ENCODE data around the gene KLK5.

Gene KLK5

DNA sequence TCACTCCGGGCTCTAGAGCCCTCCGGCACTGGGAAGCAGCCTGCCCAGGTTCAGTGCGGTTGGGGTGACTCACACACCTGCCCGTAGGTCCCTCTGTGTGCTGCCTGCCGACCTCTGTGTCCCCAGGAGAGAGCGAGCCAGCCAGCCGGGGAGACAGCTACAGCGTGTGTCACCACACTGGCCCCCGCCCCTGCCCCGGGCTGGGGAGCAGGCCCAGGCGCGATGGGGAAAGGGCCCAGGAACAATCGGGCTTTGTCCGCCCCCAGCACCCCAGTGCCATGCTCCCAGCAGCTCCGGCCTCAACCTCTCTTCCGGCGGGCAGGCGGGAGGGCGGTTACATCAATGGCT is 16.5 kb upstream of the KLK5 start, which contains the start of gene KLK6:
TSS of gene KLK6 (minus strand) at position 179 of the 348 bp plus-strand sequence. CDS start 1,487 bp downstream, outside the sequence.
- H3K4me3 ChIP-seq: no peak within 1 kb of the TSS
- H3K27ac ChIP-seq: no peak within 1 kb of the TSS
- no peak for DNase-seq (ENCODE audit: low spot score)
- TF ChIP-seq CTCF (IDR thresholded peaks at IDR 0.05): no peak

- no peak for TF ChIP-seq CTCF (IDR thresholded peaks at IDR 0.05)
- H3K27ac ChIP-seq: no peak overlapping the region
- DNase-seq (ENCODE audit: low spot score): no peak
- H3K4me3 ChIP-seq: no peak overlapping the region
Measured at GRCh38 chr19:50968716-50969412, 16.0 kb upstream of the KLK5 start.

DNA sequence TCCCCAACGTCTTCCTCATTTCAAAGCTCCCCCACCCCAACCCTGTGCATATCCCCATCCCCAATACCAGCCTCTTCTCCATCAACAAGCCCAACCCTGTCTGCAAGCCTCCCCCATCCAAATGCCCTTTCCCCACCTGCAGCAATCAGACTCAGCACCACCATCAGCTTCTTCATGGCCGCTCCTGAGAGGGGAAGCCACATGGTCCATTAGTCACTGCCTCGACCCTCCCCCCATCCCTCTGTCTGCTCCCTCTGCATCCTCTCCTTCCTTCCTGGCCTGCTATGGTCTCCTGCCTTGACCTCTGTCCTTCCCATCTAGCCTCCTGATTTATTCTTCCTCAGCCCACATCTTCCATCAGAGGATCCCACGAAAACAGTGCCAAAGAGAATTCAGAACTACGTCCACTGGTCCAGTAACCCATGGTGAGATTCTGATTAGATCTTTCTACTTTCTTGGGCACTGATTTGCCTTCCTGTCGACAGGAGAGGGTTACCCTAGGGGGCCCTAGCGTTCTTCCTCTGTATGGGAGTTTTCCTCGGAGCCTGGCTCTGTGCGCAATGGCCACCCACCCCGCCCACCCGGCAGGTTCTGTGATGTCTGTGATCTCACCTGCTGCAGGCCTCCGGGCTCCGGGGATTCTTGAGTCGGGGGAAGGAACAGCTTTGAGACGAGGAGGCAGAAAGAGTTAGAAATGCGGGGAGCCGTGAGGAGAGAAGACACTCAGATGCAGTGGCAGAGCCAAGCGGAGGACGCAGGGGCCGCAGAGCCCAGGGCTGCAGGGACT is 15.3 kb upstream of the KLK5 start:
- H3K27ac ChIP-seq: no peak overlapping the region

GRCh38 chr19:50964266-50964665 is 11.4 kb upstream of the KLK5 start:
- Histone ChIP-seq H3K27ac (no peak overlapping the region), H3K4me3 (no peak overlapping the region)
- TF ChIP-seq CTCF (IDR thresholded peaks at IDR 0.05): no peak
- DNase-seq (ENCODE audit: low spot score): no peak

More for the DNA sequence above, 15.3 kb upstream of the KLK5 start:
- TF ChIP-seq CTCF (IDR thresholded peaks at IDR 0.05): no peak
- DNase-seq (ENCODE audit: low spot score): no peak
- H3K4me3 ChIP-seq: no peak overlapping the region

DNA sequence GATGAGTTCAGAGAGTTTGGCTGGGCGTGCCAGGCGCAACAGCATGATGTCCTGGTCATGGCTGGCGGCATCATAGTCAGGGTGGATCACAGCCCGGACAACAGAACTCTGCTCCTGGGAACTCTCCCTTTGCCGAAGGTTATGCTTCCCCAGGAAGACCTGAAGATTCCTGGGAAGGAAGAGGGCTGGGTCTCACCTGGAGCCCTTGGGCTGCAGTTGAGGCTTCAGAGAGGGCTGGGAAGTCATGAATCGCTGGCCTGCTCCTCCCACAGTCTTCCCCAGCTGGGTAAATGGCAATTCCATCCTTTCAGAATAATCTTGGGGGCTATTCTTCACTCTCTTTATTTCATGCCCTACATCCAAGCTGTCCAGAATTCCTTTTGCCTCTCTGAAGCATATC is 10.5 kb upstream of the KLK5 start:
- Histone ChIP-seq H3K27ac (no peak overlapping the region), H3K4me3 (no peak overlapping the region)
- no peak for TF ChIP-seq CTCF (IDR thresholded peaks at IDR 0.05)
- no peak for DNase-seq (ENCODE audit: low spot score)

- no peak for DNase-seq (ENCODE audit: low spot score)
- Histone ChIP-seq H3K27ac (no peak overlapping the region), H3K4me3 (no peak overlapping the region)
- TF ChIP-seq CTCF (IDR thresholded peaks at IDR 0.05): no peak
Measured at GRCh38 chr19:50962245-50962644, 9.4 kb upstream of the KLK5 start.
